IPS-NIHi7 (cell line): ENCODE measurements around the gene APP.
"Not testable (repeated sequence)": the region's sequence is repeated elsewhere in the genome, so short reads cannot be mapped to it uniquely, and the experiment has no call there.

Experiments
- DNase-seq: peaks from one replicate; pipeline ENCODE4 v3.0.0; 2012; ENCODE audit warnings: mixed read lengths; ENCODE audit errors: extremely low spot score

APP gene

GRCh38 chr21:26098772-26099397, 71.7 kb downstream of the APP start:
- DNase-seq = no peak

GRCh38 chr21:26097475-26097874, 73.1 kb downstream of the APP start:
- no peak for DNase-seq

GRCh38 chr21:26096494-26097371, 73.8 kb downstream of the APP start:
- DNase-seq = no peak

- DNase-seq = no peak
Observed at GRCh38 chr21:26095131-26095530, 75.4 kb downstream of the APP start.

- DNase-seq = no peak
Observed at GRCh38 chr21:26093122-26093521, 77.4 kb downstream of the APP start.

- DNase-seq = no peak
Observed at GRCh38 chr21:26091480-26092018, 79.0 kb downstream of the APP start.

GRCh38 chr21:26089730-26090129, 80.8 kb downstream of the APP start:
- DNase-seq = no peak

- no peak for DNase-seq
Observed at GRCh38 chr21:26087223-26087918, 83.2 kb downstream of the APP start.

- no peak for DNase-seq
Observed at GRCh38 chr21:26085882-26086281, 84.7 kb downstream of the APP start.

- no peak for DNase-seq
Observed at GRCh38 chr21:26085127-26085526, 85.4 kb downstream of the APP start.

- DNase-seq = no peak
Observed at GRCh38 chr21:26082549-26082948, 88.0 kb downstream of the APP start.

GRCh38 chr21:26081175-26081760, 89.3 kb downstream of the APP start:
- not testable (repeated sequence) for DNase-seq

GRCh38 chr21:26080211-26080610, 90.4 kb downstream of the APP start:
- DNase-seq = no peak

- no peak for DNase-seq
Observed at GRCh38 chr21:26079366-26079765, 91.2 kb downstream of the APP start.

- no peak for DNase-seq
Observed at GRCh38 chr21:26077521-26077920, 93.0 kb downstream of the APP start.

- DNase-seq = no peak
Observed at GRCh38 chr21:26072666-26073615, 97.6 kb downstream of the APP start.

- no peak for DNase-seq
Observed at GRCh38 chr21:26070822-26071425, 99.6 kb downstream of the APP start.

GRCh38 chr21:26070121-26070520, 100.4 kb downstream of the APP start:
- DNase-seq = no peak

- DNase-seq = no peak
Observed at GRCh38 chr21:26068776-26069175, 101.8 kb downstream of the APP start.

GRCh38 chr21:26067836-26068594, 102.6 kb downstream of the APP start:
- no peak for DNase-seq
